ENCODE results near the gene PROZ. TPM values are rescaled to one million over a fixed set of nuclear protein-coding genes. Genes with fewer than 3 reads are reported as not detected.

PROZ gene
- total and polyA plus RNA-seq, 2 of the 13 experiments (the other 11 are each of a cell fraction or from before 2014, with no cell fraction given) = 5.6 to 22.5 TPM

DNA sequence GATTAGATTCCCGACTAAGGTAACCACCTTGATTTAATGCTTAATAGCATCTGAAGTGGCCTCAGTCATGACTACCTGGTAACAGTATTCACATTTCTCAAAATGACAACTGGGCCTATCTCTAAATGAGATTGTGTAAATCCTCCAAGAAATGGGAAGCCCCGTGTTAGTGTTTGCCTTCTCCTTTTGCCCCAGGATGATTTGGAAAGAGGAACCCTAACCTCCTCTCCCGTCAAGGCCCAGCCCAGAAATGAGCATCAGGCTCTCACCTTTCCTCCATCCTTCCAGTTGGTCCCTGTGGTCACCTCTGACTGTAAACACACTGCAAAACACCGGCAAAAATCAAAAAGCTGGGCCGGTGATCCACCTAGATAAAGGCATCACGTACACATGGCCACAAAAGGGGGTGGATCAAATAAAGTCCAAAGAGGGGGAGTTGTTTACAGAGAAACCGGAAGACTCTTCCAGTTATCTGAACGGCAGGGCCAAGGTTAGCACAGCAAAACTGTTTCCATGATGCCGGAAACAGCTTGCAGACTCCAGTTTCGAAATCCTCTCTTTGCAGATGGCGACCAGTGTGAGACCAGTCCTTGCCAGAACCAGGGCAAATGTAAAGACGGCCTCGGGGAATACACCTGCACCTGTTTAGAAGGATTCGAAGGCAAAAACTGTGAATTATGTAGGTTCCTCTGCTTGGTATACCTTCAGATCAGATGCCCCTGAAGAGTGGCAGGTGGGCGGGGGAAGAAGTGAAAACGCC is 19.5 kb upstream of the PROZ start (continued):
- TF ChIP-seq ZNF407 (CRISPR knock-in tag; IDR thresholded peaks at IDR 0.05; ENCODE audit: not compliant biosample characterization) = peak; percentile 41
- peak; percentile 97 for TF ChIP-seq FOXA3 (CRISPR knock-in tag; IDR thresholded peaks at IDR 0.05)
- TF ChIP-seq REL (CRISPR knock-in tag; conservative IDR thresholded peaks at IDR 0.05) = no peak
- TF ChIP-seq SUZ12 (IDR thresholded peaks at IDR 0.05; ENCODE audit: low read depth, low read length) = no peak
- TF ChIP-seq ZNF891 (CRISPR knock-in tag; IDR thresholded peaks at IDR 0.05) = no peak
- TF ChIP-seq ZNF354B (CRISPR knock-in tag; IDR thresholded peaks at IDR 0.05) = no peak
- TF ChIP-seq NR2C2 (CRISPR knock-in tag; IDR thresholded peaks at IDR 0.05; ENCODE audit: borderline replicate concordance) = peak; percentile 39; the same call in 1 of the 2 replicates
- TF ChIP-seq ZNF672 (CRISPR knock-in tag; IDR thresholded peaks at IDR 0.05) = no peak
- TF ChIP-seq AFF4 (CRISPR knock-in tag; IDR thresholded peaks at IDR 0.05) = no peak
- no peak for TF ChIP-seq JUND (CRISPR knock-in tag; IDR thresholded peaks at IDR 0.05)
- TF ChIP-seq ONECUT2 (CRISPR knock-in tag; IDR thresholded peaks at IDR 0.05) = no peak; the same call in 1 of the 2 replicates
- TF ChIP-seq, protein P1, sequence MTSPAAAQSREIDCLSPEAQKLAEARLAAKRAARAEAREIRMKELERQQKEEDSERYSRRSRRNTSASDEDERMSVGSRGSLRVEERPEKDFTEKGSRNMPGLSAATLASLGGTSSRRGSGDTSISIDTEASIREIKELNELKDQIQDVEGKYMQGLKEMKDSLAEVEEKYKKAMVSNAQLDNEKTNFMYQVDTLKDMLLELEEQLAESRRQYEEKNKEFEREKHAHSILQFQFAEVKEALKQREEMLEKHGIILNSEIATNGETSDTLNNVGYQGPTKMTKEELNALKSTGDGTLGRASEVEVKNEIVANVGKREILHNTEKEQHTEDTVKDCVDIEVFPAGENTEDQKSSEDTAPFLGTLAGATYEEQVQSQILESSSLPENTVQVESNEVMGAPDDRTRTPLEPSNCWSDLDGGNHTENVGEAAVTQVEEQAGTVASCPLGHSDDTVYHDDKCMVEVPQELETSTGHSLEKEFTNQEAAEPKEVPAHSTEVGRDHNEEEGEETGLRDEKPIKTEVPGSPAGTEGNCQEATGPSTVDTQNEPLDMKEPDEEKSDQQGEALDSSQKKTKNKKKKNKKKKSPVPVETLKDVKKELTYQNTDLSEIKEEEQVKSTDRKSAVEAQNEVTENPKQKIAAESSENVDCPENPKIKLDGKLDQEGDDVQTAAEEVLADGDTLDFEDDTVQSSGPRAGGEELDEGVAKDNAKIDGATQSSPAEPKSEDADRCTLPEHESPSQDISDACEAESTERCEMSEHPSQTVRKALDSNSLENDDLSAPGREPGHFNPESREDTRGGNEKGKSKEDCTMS (CRISPR knock-in tag; conservative IDR thresholded peaks at IDR 0.05) = no peak
- TF ChIP-seq RBAK (CRISPR knock-in tag; IDR thresholded peaks at IDR 0.05) = no peak
- TF ChIP-seq MIER2 (CRISPR knock-in tag; IDR thresholded peaks at IDR 0.05) = peak; percentile 85
- TF ChIP-seq SYNCRIP (IDR thresholded peaks at IDR 0.05; ENCODE audit: insufficient read depth, low read depth, low read length) = no peak

All from HepG2 (cell line).